Esophagus (tissue), 2 donors: Measurements from ENCODE around the gene KHDC1. TPM values are rescaled to one million over a fixed set of nuclear protein-coding genes. Genes with fewer than 3 reads are reported as not detected.
"Not testable (repeated sequence)": the region's sequence is repeated elsewhere in the genome, so short reads cannot be mapped to it uniquely, and the experiment has no call there.

Experiments used
- H3K27ac ChIP-seq, 2 donors: one replicate each; pipeline ENCODE4 v1.5.1; 2013; ENCODE audit warnings: low read depth in 2 of 2, mild to moderate bottlenecking in 2 of 2, inconsistent platforms in 1 of 2, low read length in 1 of 2, moderate library complexity in 1 of 2
- H3K27me3 ChIP-seq, 2 donors: one replicate each; pipeline ENCODE4 v1.6.1; 2013; ENCODE audit warnings: low read length in 2 of 2, control low read depth in 1 of 2, mild to moderate bottlenecking in 1 of 2; ENCODE audit not compliant: insufficient read depth in 2 of 2, control insufficient read depth in 1 of 2
- H3K36me3 ChIP-seq, 2 donors: one replicate each; pipeline ENCODE4 v1.6.1; 2013; ENCODE audit warnings: low read length in 1 of 2; ENCODE audit not compliant: control insufficient read depth in 2 of 2, insufficient read depth in 2 of 2
- H3K4me1 ChIP-seq, 2 donors: one replicate each; pipeline ENCODE4 v1.6.1; 2013; ENCODE audit warnings: low read length in 1 of 2; ENCODE audit not compliant: control insufficient read depth in 2 of 2, insufficient read depth in 2 of 2
- H3K4me3 ChIP-seq, 2 donors: one replicate each; pipeline ENCODE4 v1.5.1; 2013; ENCODE audit warnings: low read length in 2 of 2, mild to moderate bottlenecking in 2 of 2, low read depth in 1 of 2, moderate library complexity in 1 of 2
- H3K9me3 ChIP-seq, 2 donors: one replicate each; pipeline ENCODE4 v1.6.1; 2013; ENCODE audit warnings: mild to moderate bottlenecking in 2 of 2, low read depth in 1 of 2, low read length in 1 of 2, moderate library complexity in 1 of 2; ENCODE audit not compliant: control insufficient read depth in 2 of 2, insufficient read depth in 1 of 2
- WGBS, 2 donors: extraction: QIAGEN DNeasy Blood & Tissue Kit; methylation state at CpG; one replicate each; pipeline ENCODE4 v1.1.7; 2013; 5-methylcytosine and 5-hydroxymethylcytosine counted together
- polyA plus RNA-seq, 2 donors: library from polyadenylated mRNA; stranded (reverse); fragments of 200-250 nt; gene quantifications; one replicate each; pipeline ENCODE4 v1.2.3, GENCODE V29; 2013
- donor health status: healthy with polysubstance abuse.
- donor health status: Bipolar disorder and iron deficiency.

KHDC1 gene
- polyA plus RNA-seq: under 1 TPM; 0.84 to 0.91 TPM

- Histone ChIP-seq H3K36me3 (no peaks in the 10 kb centered on the region), H3K27ac (peak within 1 kb of the TSS; percentile 36 to 76), H3K27me3 (no peaks in the 10 kb centered on the region), H3K9me3 (no peaks in the 10 kb centered on the region), H3K4me3 (peak within 1 kb of the TSS; percentile 71), H3K4me1 (peaks cover 4 to 5% of the 10 kb centered on the region in 2 donors)
- 1% methylated on average over 44 to 63 of the region's 63 CpGs for WGBS, 2 donors
These were observed at the start of gene KHDC1 for GRCh38 chr6:73262671-73263569. Gene KHDC1 (minus strand): TSS chr6:73263196. CDS start chr6:73242517, 20,679 bp downstream.

GRCh38 chr6:73310503-73310845, 47.5 kb upstream of the KHDC1 start:
- not testable (repeated sequence) for H3K27ac ChIP-seq, H3K27me3 ChIP-seq, H3K4me1 ChIP-seq, H3K36me3 ChIP-seq, H3K9me3 ChIP-seq
- 9 to 15% methylated on average over 4 of the region's 4 CpGs for WGBS, 2 donors
- H3K4me3 ChIP-seq: peak overlapping the region; percentile 55 to 64

- peaks cover 0 to 3% of the 10 kb centered on the region in 2 donors for H3K9me3 ChIP-seq
- 1% methylated on average over 57 to 59 of the region's 59 CpGs for WGBS, 2 donors
- H3K4me1 ChIP-seq: peaks cover 0 to 5% of the 10 kb centered on the region in 2 donors
- H3K36me3 ChIP-seq: no peaks in the 10 kb centered on the region
- peaks cover 0 to 3% of the 10 kb centered on the region in 2 donors for H3K27me3 ChIP-seq
- peak overlapping the region; percentile 55 to 64 for H3K4me3 ChIP-seq
- peak overlapping the region in 1 of 2 donors; percentile 47 for H3K27ac ChIP-seq
These were observed 46.9 kb upstream of the KHDC1 start for GRCh38 chr6:73309785-73310502.

GRCh38 chr6:73309535-73309784, 46.5 kb upstream of the KHDC1 start:
- WGBS, 2 donors: 7 to 8% methylated on average over 13 of the region's 13 CpGs
- H3K27me3 ChIP-seq: no peaks in the 10 kb centered on the region
- H3K4me1 ChIP-seq: peaks cover 0 to under 1% of the 10 kb centered on the region in 2 donors
- peak overlapping the region; percentile 55 to 64 for H3K4me3 ChIP-seq
- H3K9me3 ChIP-seq: peaks cover 0 to under 1% of the 10 kb centered on the region in 2 donors
- no peak overlapping the region for H3K27ac ChIP-seq
- H3K36me3 ChIP-seq: no peaks in the 10 kb centered on the region

- Histone ChIP-seq H3K4me1 (no peaks in the 10 kb centered on the region), H3K9me3 (no peaks in the 10 kb centered on the region), H3K36me3 (no peaks in the 10 kb centered on the region), H3K27me3 (no peaks in the 10 kb centered on the region), H3K27ac (no peak overlapping the region), H3K4me3 (peak overlapping the region; percentile 55 to 64)
- 78 to 82% methylated on average over 26 of the region's 26 CpGs for WGBS, 2 donors
These were observed 45.9 kb upstream of the KHDC1 start for GRCh38 chr6:73308712-73309534.

- 83 to 89% methylated on average over 7 of the region's 7 CpGs for WGBS, 2 donors
- H3K27ac ChIP-seq, H3K4me3 ChIP-seq, H3K4me1 ChIP-seq, H3K36me3 ChIP-seq, H3K9me3 ChIP-seq, H3K27me3 ChIP-seq: not testable (repeated sequence)
These were observed 40.8 kb upstream of the KHDC1 start for GRCh38 chr6:73303773-73304172.

GRCh38 chr6:73302339-73302738, 39.3 kb upstream of the KHDC1 start:
- Histone ChIP-seq H3K9me3 (no peaks in the 10 kb centered on the region), H3K27ac (no peak overlapping the region), H3K4me3 (no peak overlapping the region), H3K4me1 (no peaks in the 10 kb centered on the region), H3K36me3 (no peaks in the 10 kb centered on the region), H3K27me3 (no peaks in the 10 kb centered on the region)
- 62 to 74% methylated on average over 2 of the region's 2 CpGs for WGBS, 2 donors

- no peaks in the 10 kb centered on the region for H3K4me1 ChIP-seq
- peak overlapping the region; percentile 19 to 27 for H3K4me3 ChIP-seq
- 45 to 56% methylated on average over 49 to 50 of the region's 50 CpGs for WGBS, 2 donors
These were observed 36.4 kb upstream of the KHDC1 start for GRCh38 chr6:73299151-73299971.

GRCh38 chr6:73293331-73293730, 30.3 kb upstream of the KHDC1 start:
- Histone ChIP-seq H3K36me3 (no peaks in the 10 kb centered on the region), H3K27me3 (no peaks in the 10 kb centered on the region)

More at GRCh38 chr6:73299151-73299971, 36.4 kb upstream of the KHDC1 start:
- Histone ChIP-seq H3K36me3 (no peaks in the 10 kb centered on the region), H3K27me3 (no peaks in the 10 kb centered on the region), H3K27ac (no peak overlapping the region), H3K9me3 (no peaks in the 10 kb centered on the region)

More at GRCh38 chr6:73293331-73293730, 30.3 kb upstream of the KHDC1 start:
- Histone ChIP-seq H3K9me3 (no peaks in the 10 kb centered on the region), H3K27ac (no peak overlapping the region), H3K4me3 (no peak overlapping the region), H3K4me1 (no peaks in the 10 kb centered on the region)
- WGBS, 2 donors: 96 to 98% methylated on average over 3 of the region's 3 CpGs
